ENCODE measurements around the gene MT1E.

MT1E gene

GRCh38 chr16:56630134-56630533 is 4.6 kb downstream of the MT1E start:
- no peak for DNase-seq (ENCODE audit: extremely low read depth, low read depth)
- TF ChIP-seq CTCF (IDR thresholded peaks at IDR 0.05; ENCODE audit: low read depth, low read length) = no peak

GRCh38 chr16:56631197-56631596 is 5.6 kb downstream of the MT1E start:
- TF ChIP-seq CTCF (IDR thresholded peaks at IDR 0.05; ENCODE audit: low read depth, low read length) = no peak

GRCh38 chr16:56631832-56632155 is 6.2 kb downstream of the MT1E start:
- TF ChIP-seq CTCF (IDR thresholded peaks at IDR 0.05; ENCODE audit: low read depth, low read length) = no peak
- no peak for DNase-seq (ENCODE audit: extremely low read depth, low read depth)

More at GRCh38 chr16:56631197-56631596, 5.6 kb downstream of the MT1E start:
- no peak for DNase-seq (ENCODE audit: extremely low read depth, low read depth)

GRCh38 chr16:56632156-56632847 is 6.7 kb downstream of the MT1E start, which contains the start of gene MT1M:
Gene MT1M (plus strand): TSS chr16:56632659. CDS start chr16:56632732, 73 bp downstream.
- TF ChIP-seq CTCF (IDR thresholded peaks at IDR 0.05; ENCODE audit: low read depth, low read length) = no peak
- DNase-seq (ENCODE audit: extremely low read depth, low read depth) = no peak

GRCh38 chr16:56632848-56633365 is 7.3 kb downstream of the MT1E start:
- TF ChIP-seq CTCF (IDR thresholded peaks at IDR 0.05; ENCODE audit: low read depth, low read length) = no peak
- no peak for DNase-seq (ENCODE audit: extremely low read depth, low read depth)

- TF ChIP-seq CTCF (IDR thresholded peaks at IDR 0.05; ENCODE audit: low read depth, low read length) = no peak
- no peak for DNase-seq (ENCODE audit: extremely low read depth, low read depth)
These were observed 8.0 kb downstream of the MT1E start for GRCh38 chr16:56633535-56633934.

GRCh38 chr16:56634715-56635440 is 9.3 kb downstream of the MT1E start:
- no peak for DNase-seq (ENCODE audit: extremely low read depth, low read depth)

More at GRCh38 chr16:56634715-56635440, 9.3 kb downstream of the MT1E start:
- no peak for TF ChIP-seq CTCF (IDR thresholded peaks at IDR 0.05; ENCODE audit: low read depth, low read length)

Measured in AG09319 (cell line).